WTC11 (cell line): ENCODE measurements around the gene NKX2-1. TPM values are rescaled to one million over a fixed set of nuclear protein-coding genes. Genes with fewer than 3 reads are reported as not detected.
"Not testable (repeated sequence)": the region's sequence is repeated elsewhere in the genome, so short reads cannot be mapped to it uniquely, and the experiment has no call there.

ENCODE experiments used
- ATAC-seq: fragments of 200-7000 bp; cut with Tn5 transposase; 2 replicates; pipeline ENCODE4 v1.10.0; 2021; ENCODE audit warnings: mild to moderate bottlenecking, moderate library complexity
- CTCF ChIA-PET: fragments of 300-600 bp; sonication (Branson Sonifier 250); formaldehyde crosslinking; loops from one replicate; lab custom pipeline; 2021; ENCODE audit warnings: antibody characterized with exemption; lab: Charles Lee
- POLR2A ChIA-PET: fragments of 350-600 bp; sonication (Branson Sonifier 250); formaldehyde crosslinking; loops from one replicate; lab custom pipeline; 2021; ENCODE audit warnings: antibody characterized with exemption; lab: Charles Lee
- DNase-seq: peaks from one replicate; pipeline ENCODE4 v3.0.0; 2021; ENCODE audit warnings: low spot score
- H3K27ac Mint-ChIP-seq: 2 replicates; pipeline ENCODE4 v1.8.0; 2021; ENCODE audit warnings: mixed read lengths
- H3K27me3 Mint-ChIP-seq: 2 replicates; pipeline ENCODE4 v1.8.0; 2021; ENCODE audit warnings: low read depth, mild to moderate bottlenecking, moderate library complexity, mixed read lengths
- H3K36me3 Mint-ChIP-seq: 2 replicates; pipeline ENCODE4 v1.8.0; 2021; ENCODE audit warnings: mixed read lengths
- H3K4me1 Mint-ChIP-seq: 2 replicates; pipeline ENCODE4 v1.8.0; 2022; ENCODE audit warnings: mixed read lengths
- H3K4me3 Mint-ChIP-seq: 2 replicates; pipeline ENCODE4 v1.8.0; 2021; ENCODE audit warnings: mild to moderate bottlenecking, moderate library complexity, mixed read lengths
- H3K9me3 Mint-ChIP-seq: 2 replicates; pipeline ENCODE4 v1.8.0; 2021; ENCODE audit warnings: mixed read lengths
- ATF1 ChIP-seq: sonication (generic); formaldehyde crosslinking; IDR thresholded peaks from 2 replicates; pipeline ENCODE4 v1.8.1; 2023; ENCODE audit warnings: mild to moderate bottlenecking, moderate library complexity, missing genetic modification reagents
- ATF3 ChIP-seq: sonication (generic); formaldehyde crosslinking; conservative IDR thresholded peaks from 2 replicates; pipeline ENCODE4 v1.8.1; 2022; ENCODE audit warnings: mild to moderate bottlenecking, missing genetic modification reagents
- ATF6 ChIP-seq: sonication (generic); formaldehyde crosslinking; IDR thresholded peaks from 2 replicates; pipeline ENCODE4 v1.8.1; 2023; ENCODE audit warnings: mild to moderate bottlenecking, missing genetic modification reagents
- CTCF ChIP-seq: fragments of 200-600 bp; IDR thresholded peaks from 2 replicates; pipeline ENCODE4 v1.8.0; 2022; ENCODE audit warnings: antibody characterized with exemption
- ELF4 ChIP-seq: sonication (generic); formaldehyde crosslinking; IDR thresholded peaks from 2 replicates; pipeline ENCODE4 v1.8.1; 2022; ENCODE audit warnings: low read depth, mild to moderate bottlenecking, moderate library complexity, missing genetic modification reagents
- ERG ChIP-seq: fragments of 250-450 bp; sonication (Bioruptor Pico); IDR thresholded peaks from 2 replicates; pipeline ENCODE4 v1.8.0; 2021; ENCODE audit warnings: mild to moderate bottlenecking
- ETV6 ChIP-seq: sonication (generic); formaldehyde crosslinking; IDR thresholded peaks from 2 replicates; pipeline ENCODE4 v1.8.1; 2022; ENCODE audit warnings: mild to moderate bottlenecking, missing genetic modification reagents
- FOXK1 ChIP-seq: sonication (generic); formaldehyde crosslinking; IDR thresholded peaks from 2 replicates; pipeline ENCODE4 v1.8.0; 2022; ENCODE audit warnings: mild to moderate bottlenecking, moderate library complexity, missing genetic modification reagents
- IRF1 ChIP-seq: sonication (generic); formaldehyde crosslinking; IDR thresholded peaks from 2 replicates; pipeline ENCODE4 v1.8.0; 2023; ENCODE audit warnings: missing genetic modification reagents
- IRF2 ChIP-seq: sonication (generic); formaldehyde crosslinking; IDR thresholded peaks from 2 replicates; pipeline ENCODE4 v1.8.0; 2022; ENCODE audit warnings: low read depth, missing genetic modification reagents, borderline replicate concordance
- JAZF1 ChIP-seq: fragments of 250-450 bp; sonication (Bioruptor Pico); IDR thresholded peaks from 2 replicates; pipeline ENCODE4 v1.9.0; 2021; ENCODE audit warnings: moderate library complexity, mild to moderate bottlenecking, inconsistent platforms
- KAT7 ChIP-seq: sonication (generic); formaldehyde crosslinking; IDR thresholded peaks from 2 replicates; pipeline ENCODE4 v1.8.1; 2023; ENCODE audit warnings: missing genetic modification reagents, mild to moderate bottlenecking, borderline replicate concordance
- MAX ChIP-seq: sonication (generic); formaldehyde crosslinking; IDR thresholded peaks from 2 replicates; pipeline ENCODE4 v1.8.0; 2022; ENCODE audit warnings: mild to moderate bottlenecking, missing genetic modification reagents
- NFATC4 ChIP-seq: fragments of 250-450 bp; sonication (Bioruptor Pico); IDR thresholded peaks from 2 replicates; pipeline ENCODE4 v1.9.0; 2021; ENCODE audit warnings: mild to moderate bottlenecking
- NFYB ChIP-seq: sonication (generic); formaldehyde crosslinking; conservative IDR thresholded peaks from 2 replicates; pipeline ENCODE4 v1.8.0; 2022; ENCODE audit warnings: low read depth, missing genetic modification reagents
- NR1H2 ChIP-seq: sonication (generic); formaldehyde crosslinking; IDR thresholded peaks from 2 replicates; pipeline ENCODE4 v1.9.0; 2021; ENCODE audit warnings: mild to moderate bottlenecking, moderate library complexity, missing genetic modification reagents
- NR2C2 ChIP-seq: sonication (generic); formaldehyde crosslinking; IDR thresholded peaks from 2 replicates; pipeline ENCODE4 v1.8.0; 2022; ENCODE audit warnings: mild to moderate bottlenecking, missing genetic modification reagents
- RORB ChIP-seq: fragments of 250-450 bp; sonication (Bioruptor Pico); IDR thresholded peaks from 2 replicates; pipeline ENCODE4 v1.9.0; 2021; ENCODE audit warnings: mild to moderate bottlenecking
- SMAD4 ChIP-seq: sonication (generic); formaldehyde crosslinking; IDR thresholded peaks from 2 replicates; pipeline ENCODE4 v1.8.0; 2022; ENCODE audit warnings: mild to moderate bottlenecking, missing genetic modification reagents
- TEAD1 ChIP-seq: sonication (generic); formaldehyde crosslinking; IDR thresholded peaks from 2 replicates; pipeline ENCODE4 v1.8.0; 2022; ENCODE audit warnings: mild to moderate bottlenecking, missing genetic modification reagents
- USF1 ChIP-seq: sonication (generic); formaldehyde crosslinking; IDR thresholded peaks from 2 replicates; pipeline ENCODE4 v1.8.0; 2022; ENCODE audit warnings: mild to moderate bottlenecking, missing genetic modification reagents
- ZNF121 ChIP-seq: sonication (generic); formaldehyde crosslinking; IDR thresholded peaks from 2 replicates; pipeline ENCODE4 v1.8.0; 2023; ENCODE audit warnings: missing genetic modification reagents
- ZNF219 ChIP-seq: sonication (generic); formaldehyde crosslinking; IDR thresholded peaks from 2 replicates; pipeline ENCODE4 v1.8.0; 2023; ENCODE audit warnings: missing genetic modification reagents, mild to moderate bottlenecking, borderline replicate concordance
- ZNF232 ChIP-seq: sonication (generic); formaldehyde crosslinking; IDR thresholded peaks from 2 replicates; pipeline ENCODE4 v1.8.0; 2022; ENCODE audit warnings: mild to moderate bottlenecking, missing genetic modification reagents
- ZNF671 ChIP-seq: fragments of 250-450 bp; sonication (Bioruptor Pico); IDR thresholded peaks from 2 replicates; pipeline ENCODE4 v1.8.0; 2021; ENCODE audit warnings: mild to moderate bottlenecking
- ZSCAN18 ChIP-seq: fragments of 250-450 bp; sonication (Bioruptor Pico); IDR thresholded peaks from 2 replicates; pipeline ENCODE4 v2.1.2; 2022; ENCODE audit warnings: mild to moderate bottlenecking, moderate library complexity
- total RNA-seq: library from RNA; stranded (reverse); gene quantifications from 3 replicates; pipeline ENCODE4 v1.2.3, GENCODE V29; 2021

NKX2-1 gene
- total RNA-seq, 1 experiment from 2014 or later, result not detected

- TF ChIP-seq KAT7 (no peak), RORB (CRISPR knock-in tag) (no peak), ATF1 (CRISPR knock-in tag) (no peak), ZNF232 (no peak), USF1 (no peak), IRF2 (CRISPR knock-in tag) (no peak), FOXK1 (CRISPR knock-in tag) (no peak), IRF1 (CRISPR knock-in tag) (no peak), TEAD1 (no peak), ZNF219 (CRISPR knock-in tag) (no peak), NFATC4 (CRISPR knock-in tag) (no peak), MAX (CRISPR knock-in tag) (no peak), JAZF1 (CRISPR knock-in tag) (no peak), ZNF671 (CRISPR knock-in tag) (no peak), ZNF121 (no peak), ERG (CRISPR knock-in tag) (no peak), SMAD4 (CRISPR knock-in tag) (no peak), NR1H2 (CRISPR knock-in tag) (no peak)
- CTCF ChIA-PET, result interaction anchor here (1.3 kb wide), 1 partner anchor 26 kb away, joined by 5 read pairs; no protein-coding TSS in a partner anchor
- H3K4me1 Mint-ChIP-seq, result peaks cover 9% of the 10 kb centered on the region
- H3K36me3 Mint-ChIP-seq, result no peaks in the 10 kb centered on the region
- no peak overlapping the region for H3K27ac Mint-ChIP-seq
- peaks cover 3% of the 10 kb centered on the region; the same call in 1 of the 2 replicates for H3K27me3 Mint-ChIP-seq
- DNase-seq, result no peak
- ATAC-seq, result no peak
- no peak overlapping the region for H3K4me3 Mint-ChIP-seq
- no peaks in the 10 kb centered on the region for H3K9me3 Mint-ChIP-seq
- POLR2A ChIA-PET, result no interaction called here
Observed at GRCh38 chr14:36550899-36551298, 30.9 kb upstream of the NKX2-1 start.

GRCh38 chr14:36544280-36544679 is 24.2 kb upstream of the NKX2-1 start:
- POLR2A ChIA-PET, DNase-seq: not testable (repeated sequence)
- CTCF ChIA-PET, result interaction anchor here (1.6 to 2.9 kb wide), 3 partner anchors 9 to 474 kb away, joined by 4 to 20 read pairs (median 15); no protein-coding TSS in a partner anchor

GRCh38 chr14:36538051-36538450 is 18.0 kb upstream of the NKX2-1 start:
- peaks cover 9% of the 10 kb centered on the region for H3K9me3 Mint-ChIP-seq
- CTCF ChIA-PET, result interaction anchor here (1.3 to 3.8 kb wide), 3 partner anchors 13 to 67 kb away, joined by 5 to 36 read pairs (median 32); no protein-coding TSS in a partner anchor
- no peak overlapping the region for H3K4me3 Mint-ChIP-seq
- no peak for DNase-seq
- no peak for ATAC-seq
- H3K4me1 Mint-ChIP-seq, result no peaks in the 10 kb centered on the region
- POLR2A ChIA-PET, result interaction anchor here (1.7 kb wide), 1 partner anchor 12 kb away, joined by 4 read pairs; no protein-coding TSS in a partner anchor
- H3K27me3 Mint-ChIP-seq, result peaks cover 55% of the 10 kb centered on the region
- H3K27ac Mint-ChIP-seq, result no peak overlapping the region
- H3K36me3 Mint-ChIP-seq, result no peaks in the 10 kb centered on the region
- no peak for TF ChIP-seq ATF6 (CRISPR knock-in tag)
- TF ChIP-seq NFYB (CRISPR knock-in tag), result no peak
- no peak for TF ChIP-seq NR2C2 (CRISPR knock-in tag)
- TF ChIP-seq CTCF, result no peak
- TF ChIP-seq NR1H2 (CRISPR knock-in tag), result no peak
- TF ChIP-seq ZSCAN18 (CRISPR knock-in tag), result no peak
- no peak for TF ChIP-seq ATF3
- TF ChIP-seq SMAD4 (CRISPR knock-in tag), result no peak
- TF ChIP-seq ELF4 (CRISPR knock-in tag), result no peak
- no peak for TF ChIP-seq ZNF219 (CRISPR knock-in tag)
- no peak for TF ChIP-seq ETV6 (CRISPR knock-in tag)

More at GRCh38 chr14:36544280-36544679, 24.2 kb upstream of the NKX2-1 start:
- not testable (repeated sequence) for ATAC-seq, H3K4me1 Mint-ChIP-seq, H3K36me3 Mint-ChIP-seq, H3K4me3 Mint-ChIP-seq, H3K27ac Mint-ChIP-seq
- Mint-ChIP-seq H3K27me3 (peaks cover 19% of the 10 kb centered on the region), H3K9me3 (peaks cover 10% of the 10 kb centered on the region)
